ENCODE results near the gene MPDZ. TPM values are rescaled to one million over a fixed set of nuclear protein-coding genes. Genes with fewer than 3 reads are reported as not detected.

MPDZ gene
- total RNA-seq, 1 experiment from 2014 or later: 0.12 TPM

GRCh38 chr9:13239208-13239607 is 40.3 kb downstream of the MPDZ start:
- no peak for DNase-seq (ENCODE audit: low read depth, low spot score)
- Histone ChIP-seq H3K4me3 (replicated peaks in 1 of 2; ENCODE audit: low read depth in 1 of 2, low read length in 2 of 2) (no peak overlapping the region), H3K9me3 (ENCODE audit: control insufficient read depth in 1 of 2, insufficient read depth in 1 of 2, low read depth in 1 of 2, low read length in 2 of 2) (no peaks in the 10 kb centered on the region), H4K20me1 (ENCODE audit: insufficient read depth) (no peaks in the 10 kb centered on the region), H3K4me2 (ENCODE audit: low read length) (no peak overlapping the region), H2AFZ (ENCODE audit: low read depth, low read length, poor library complexity, severe bottlenecking) (no peak overlapping the region), H3K9ac (ENCODE audit: low read length) (no peak overlapping the region), H3K4me1 (ENCODE audit: control insufficient read depth in 1 of 2, insufficient read depth in 2 of 2, low read length in 2 of 2) (no peaks in the 10 kb centered on the region), H3K79me2 (ENCODE audit: insufficient read depth, low read length) (no peaks in the 10 kb centered on the region), H3K36me3 (ENCODE audit: control insufficient read depth in 1 of 2, insufficient read depth in 2 of 2, low read length in 2 of 2) (no peaks in the 10 kb centered on the region), H3K27me3 (ENCODE audit: insufficient read depth, low read length) (no peaks in the 10 kb centered on the region), H3K9me2 (ENCODE audit: insufficient read depth) (no peaks in the 10 kb centered on the region), H3K27ac (ENCODE audit: low read depth, low read length) (no peak overlapping the region)
- RAD21 ChIA-PET (ENCODE audit: low non-redundant PET in 1 of 2, low total read pairs in 2 of 2, uncharacterized antibody in 2 of 2, unreplicated experiment in 2 of 2): no interaction called here
- TF ChIP-seq CEBPB (IDR thresholded peaks at IDR 0.05; ENCODE audit: low read depth) (no peak), SIN3A (IDR thresholded peaks at IDR 0.05; ENCODE audit: low read depth) (no peak)
- ATAC-seq: no peak
- intact Hi-C loops (cut with micrococcal nuclease): no loop called here
- CTCF ChIA-PET: no interaction called here
- POLR2A ChIA-PET: no interaction called here
- BruUV-seq (replicated peaks): no TSS peak

- DNase-seq (ENCODE audit: low read depth, low spot score): no peak
- no peaks in the 10 kb centered on the region for H3K9me2 ChIP-seq (ENCODE audit: insufficient read depth)
- no peak overlapping the region for H2AFZ ChIP-seq (ENCODE audit: low read depth, low read length, poor library complexity, severe bottlenecking)
- no peak overlapping the region for H3K9ac ChIP-seq (ENCODE audit: low read length)
- H3K36me3 ChIP-seq (ENCODE audit: control insufficient read depth in 1 of 2, insufficient read depth in 2 of 2, low read length in 2 of 2): no peaks in the 10 kb centered on the region
- no TSS peak for BruUV-seq (replicated peaks)
- intact Hi-C loops (cut with micrococcal nuclease): no loop called here
- H3K4me3 ChIP-seq (replicated peaks in 1 of 2; ENCODE audit: low read depth in 1 of 2, low read length in 2 of 2): no peak overlapping the region
- H3K4me1 ChIP-seq (ENCODE audit: control insufficient read depth in 1 of 2, insufficient read depth in 2 of 2, low read length in 2 of 2): no peaks in the 10 kb centered on the region
- H4K20me1 ChIP-seq (ENCODE audit: insufficient read depth): no peaks in the 10 kb centered on the region
- H3K27me3 ChIP-seq (ENCODE audit: insufficient read depth, low read length): no peaks in the 10 kb centered on the region
- RAD21 ChIA-PET (ENCODE audit: low non-redundant PET in 1 of 2, low total read pairs in 2 of 2, uncharacterized antibody in 2 of 2, unreplicated experiment in 2 of 2): no interaction called here
- CTCF ChIA-PET: no interaction called here
- H3K79me2 ChIP-seq (ENCODE audit: insufficient read depth, low read length): no peaks in the 10 kb centered on the region
- TF ChIP-seq CBX3 (IDR thresholded peaks at IDR 0.05; ENCODE audit: low read depth) (no peak), ELF1 (IDR thresholded peaks at IDR 0.05; ENCODE audit: borderline replicate concordance, low read depth) (no peak), POLR2AphosphoS5 (IDR thresholded peaks at IDR 0.05; ENCODE audit: low read depth, low read length) (no peak), POLR2A (IDR thresholded peaks at IDR 0.05; ENCODE audit: borderline replicate concordance, extremely low read depth, insufficient read depth, insufficient read length) (no peak), REST (IDR thresholded peaks at IDR 0.05; ENCODE audit: low read depth) (no peak), SIN3A (IDR thresholded peaks at IDR 0.05; ENCODE audit: low read depth) (no peak), FOSL1 (IDR thresholded peaks at IDR 0.05; ENCODE audit: low read depth) (no peak), SP1 (IDR thresholded peaks at IDR 0.05; ENCODE audit: low read depth) (no peak), ZFX (IDR thresholded peaks at IDR 0.05) (no peak), YY1 (IDR thresholded peaks at IDR 0.05; ENCODE audit: extremely low read depth, insufficient replicate concordance, low read depth, low read length) (no peak), ZNF274 (IDR thresholded peaks at IDR 0.05; ENCODE audit: low read depth, low read length) (no peak)
- no peak overlapping the region for H3K27ac ChIP-seq (ENCODE audit: low read depth, low read length)
- H3K9me3 ChIP-seq (ENCODE audit: control insufficient read depth in 1 of 2, insufficient read depth in 1 of 2, low read depth in 1 of 2, low read length in 2 of 2): no peaks in the 10 kb centered on the region
- no peak for ATAC-seq
- POLR2A ChIA-PET: no interaction called here
- H3K4me2 ChIP-seq (ENCODE audit: low read length): no peak overlapping the region
Observed at GRCh38 chr9:13234932-13235331, 44.6 kb downstream of the MPDZ start.

All from HCT116 (cell line).